ENCODE measurements around the gene ELF2.

DNA sequence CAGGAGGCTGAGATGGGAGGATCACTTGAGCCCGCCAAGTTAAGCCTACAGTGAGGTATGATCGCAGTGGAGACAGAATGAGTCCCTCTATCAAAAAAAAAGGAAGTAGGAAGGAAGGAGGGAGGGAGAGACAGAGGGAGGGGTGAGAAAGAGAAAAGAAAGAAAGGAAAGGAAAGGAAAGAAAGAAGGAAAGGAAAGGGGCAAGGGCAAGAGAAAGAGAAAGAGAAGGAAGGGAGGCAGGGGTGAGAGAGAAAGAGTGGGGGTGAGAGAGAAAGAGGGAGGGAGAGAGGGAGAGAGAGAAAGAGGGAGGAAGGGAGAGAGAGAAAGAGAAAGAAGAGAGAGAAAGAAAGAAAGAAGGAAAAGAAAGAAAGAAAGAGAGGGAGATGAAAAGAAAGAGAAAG lies 13.2 kb downstream of the ELF2 start:
- TF ChIP-seq, protein P1, sequence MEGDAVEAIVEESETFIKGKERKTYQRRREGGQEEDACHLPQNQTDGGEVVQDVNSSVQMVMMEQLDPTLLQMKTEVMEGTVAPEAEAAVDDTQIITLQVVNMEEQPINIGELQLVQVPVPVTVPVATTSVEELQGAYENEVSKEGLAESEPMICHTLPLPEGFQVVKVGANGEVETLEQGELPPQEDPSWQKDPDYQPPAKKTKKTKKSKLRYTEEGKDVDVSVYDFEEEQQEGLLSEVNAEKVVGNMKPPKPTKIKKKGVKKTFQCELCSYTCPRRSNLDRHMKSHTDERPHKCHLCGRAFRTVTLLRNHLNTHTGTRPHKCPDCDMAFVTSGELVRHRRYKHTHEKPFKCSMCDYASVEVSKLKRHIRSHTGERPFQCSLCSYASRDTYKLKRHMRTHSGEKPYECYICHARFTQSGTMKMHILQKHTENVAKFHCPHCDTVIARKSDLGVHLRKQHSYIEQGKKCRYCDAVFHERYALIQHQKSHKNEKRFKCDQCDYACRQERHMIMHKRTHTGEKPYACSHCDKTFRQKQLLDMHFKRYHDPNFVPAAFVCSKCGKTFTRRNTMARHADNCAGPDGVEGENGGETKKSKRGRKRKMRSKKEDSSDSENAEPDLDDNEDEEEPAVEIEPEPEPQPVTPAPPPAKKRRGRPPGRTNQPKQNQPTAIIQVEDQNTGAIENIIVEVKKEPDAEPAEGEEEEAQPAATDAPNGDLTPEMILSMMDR (IDR thresholded peaks at IDR 0.05; ENCODE audit: poor library complexity) = no peak
- TF ChIP-seq EZH2 (IDR thresholded peaks at IDR 0.05; ENCODE audit: borderline replicate concordance) (no peak), EZH2phosphoT487 (IDR thresholded peaks at IDR 0.05; ENCODE audit: low read depth, severe bottlenecking, unreplicated experiment) (no peak)

All from hepatocyte (in vitro differentiated cells).